Effector memory CD4-positive, alpha-beta T cell (primary cell): ENCODE data around the gene KTN1.

Experiments
- DNase-seq, 3 donors: peaks; one replicate each; pipeline ENCODE4 v3.0.0-alpha.2; 2020
- H3K27ac ChIP-seq: 2 replicates; pipeline ENCODE4 v1.7.0; 2013; ENCODE audit warnings: mild to moderate bottlenecking, low read length, moderate library complexity; ENCODE audit not compliant: insufficient read depth, poor library complexity, severe bottlenecking
- H3K27me3 ChIP-seq: replicated peaks from 2 replicates; pipeline ENCODE4 v1.7.0; 2013; ENCODE audit warnings: mild to moderate bottlenecking, low read length; ENCODE audit not compliant: insufficient read depth, control insufficient read depth, poor library complexity, severe bottlenecking
- H3K36me3 ChIP-seq: 2 replicates; pipeline ENCODE4 v1.7.0; 2013; ENCODE audit warnings: mild to moderate bottlenecking, low read length, moderate library complexity; ENCODE audit not compliant: control insufficient read depth, insufficient read depth
- H3K4me1 ChIP-seq: 2 replicates; pipeline ENCODE4 v1.7.0; 2013; ENCODE audit warnings: low read length, mild to moderate bottlenecking; ENCODE audit not compliant: control insufficient read depth, insufficient read depth, poor library complexity, severe bottlenecking
- H3K4me3 ChIP-seq: 2 replicates; pipeline ENCODE4 v1.7.0; 2013; ENCODE audit warnings: low read length, low read depth, mild to moderate bottlenecking; ENCODE audit not compliant: insufficient read depth, poor library complexity, severe bottlenecking
- H3K9me3 ChIP-seq: 2 replicates; pipeline ENCODE4 v1.7.0; 2013; ENCODE audit warnings: mild to moderate bottlenecking, low read length, moderate library complexity; ENCODE audit not compliant: control insufficient read depth
- total RNA-seq, 3 donors: gene quantifications; one replicate each; lab custom pipeline; 2026; lab: John Stamatoyannopoulos, UW

Gene KTN1, protein sequence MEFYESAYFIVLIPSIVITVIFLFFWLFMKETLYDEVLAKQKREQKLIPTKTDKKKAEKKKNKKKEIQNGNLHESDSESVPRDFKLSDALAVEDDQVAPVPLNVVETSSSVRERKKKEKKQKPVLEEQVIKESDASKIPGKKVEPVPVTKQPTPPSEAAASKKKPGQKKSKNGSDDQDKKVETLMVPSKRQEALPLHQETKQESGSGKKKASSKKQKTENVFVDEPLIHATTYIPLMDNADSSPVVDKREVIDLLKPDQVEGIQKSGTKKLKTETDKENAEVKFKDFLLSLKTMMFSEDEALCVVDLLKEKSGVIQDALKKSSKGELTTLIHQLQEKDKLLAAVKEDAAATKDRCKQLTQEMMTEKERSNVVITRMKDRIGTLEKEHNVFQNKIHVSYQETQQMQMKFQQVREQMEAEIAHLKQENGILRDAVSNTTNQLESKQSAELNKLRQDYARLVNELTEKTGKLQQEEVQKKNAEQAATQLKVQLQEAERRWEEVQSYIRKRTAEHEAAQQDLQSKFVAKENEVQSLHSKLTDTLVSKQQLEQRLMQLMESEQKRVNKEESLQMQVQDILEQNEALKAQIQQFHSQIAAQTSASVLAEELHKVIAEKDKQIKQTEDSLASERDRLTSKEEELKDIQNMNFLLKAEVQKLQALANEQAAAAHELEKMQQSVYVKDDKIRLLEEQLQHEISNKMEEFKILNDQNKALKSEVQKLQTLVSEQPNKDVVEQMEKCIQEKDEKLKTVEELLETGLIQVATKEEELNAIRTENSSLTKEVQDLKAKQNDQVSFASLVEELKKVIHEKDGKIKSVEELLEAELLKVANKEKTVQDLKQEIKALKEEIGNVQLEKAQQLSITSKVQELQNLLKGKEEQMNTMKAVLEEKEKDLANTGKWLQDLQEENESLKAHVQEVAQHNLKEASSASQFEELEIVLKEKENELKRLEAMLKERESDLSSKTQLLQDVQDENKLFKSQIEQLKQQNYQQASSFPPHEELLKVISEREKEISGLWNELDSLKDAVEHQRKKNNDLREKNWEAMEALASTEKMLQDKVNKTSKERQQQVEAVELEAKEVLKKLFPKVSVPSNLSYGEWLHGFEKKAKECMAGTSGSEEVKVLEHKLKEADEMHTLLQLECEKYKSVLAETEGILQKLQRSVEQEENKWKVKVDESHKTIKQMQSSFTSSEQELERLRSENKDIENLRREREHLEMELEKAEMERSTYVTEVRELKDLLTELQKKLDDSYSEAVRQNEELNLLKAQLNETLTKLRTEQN (N-terminal part only)
- total RNA-seq: 212 to 240 (median 232) reads per million in 3 donors

DNA sequence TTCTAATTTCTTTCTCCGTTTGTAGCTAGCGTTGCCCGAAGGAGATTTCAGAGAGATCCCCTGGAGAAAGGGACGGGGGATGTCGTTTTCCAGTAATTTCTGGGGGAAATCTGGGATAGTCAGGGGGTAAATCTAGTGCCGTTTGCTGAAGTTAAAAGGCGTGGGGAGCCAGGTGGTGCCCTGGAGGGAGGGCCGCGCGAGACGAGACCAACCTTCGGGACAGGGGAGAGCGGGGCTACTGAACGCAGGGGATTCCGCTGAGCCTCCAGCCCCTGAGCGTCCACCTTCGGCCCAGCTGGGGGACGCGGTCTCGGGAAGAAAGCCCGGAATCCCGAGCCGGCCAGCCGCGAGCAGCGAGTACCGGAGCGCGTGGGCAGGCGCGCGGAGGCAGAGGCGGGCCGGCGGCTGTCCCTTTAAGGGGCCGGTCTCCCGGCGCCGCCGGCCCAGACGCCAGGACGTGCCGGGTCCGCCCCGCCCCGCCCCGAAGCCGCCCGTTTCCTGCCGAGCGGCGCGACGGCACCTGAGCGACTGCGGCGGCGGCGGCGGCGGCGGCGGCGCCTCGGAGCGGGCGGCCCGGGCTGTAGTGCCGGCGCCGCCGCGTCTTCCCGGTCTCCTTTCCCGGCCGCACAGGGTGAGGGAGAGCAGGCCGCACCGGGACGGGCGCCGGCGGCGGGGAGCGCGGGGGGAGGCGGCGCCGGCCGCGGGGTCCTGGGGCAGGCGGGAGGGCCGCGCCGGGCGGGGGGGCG is at the start of gene KTN1:
Gene KTN1 (plus strand): TSS at position 484 of the 746 bp plus-strand sequence. CDS start 31,842 bp downstream, outside the sequence.
- peak; percentile 70 to 76 (median 71) for DNase-seq
- H3K9me3 ChIP-seq: no peaks in the 10 kb centered on the region
- peak within 1 kb of the TSS; percentile 96 for H3K4me3 ChIP-seq
- peak within 1 kb of the TSS; percentile 83 for H3K27ac ChIP-seq
- H3K36me3 ChIP-seq: no peaks in the 10 kb centered on the region
- no peaks in the 10 kb centered on the region for H3K27me3 ChIP-seq
- H3K4me1 ChIP-seq: peaks cover 22% of the 10 kb centered on the region

DNA sequence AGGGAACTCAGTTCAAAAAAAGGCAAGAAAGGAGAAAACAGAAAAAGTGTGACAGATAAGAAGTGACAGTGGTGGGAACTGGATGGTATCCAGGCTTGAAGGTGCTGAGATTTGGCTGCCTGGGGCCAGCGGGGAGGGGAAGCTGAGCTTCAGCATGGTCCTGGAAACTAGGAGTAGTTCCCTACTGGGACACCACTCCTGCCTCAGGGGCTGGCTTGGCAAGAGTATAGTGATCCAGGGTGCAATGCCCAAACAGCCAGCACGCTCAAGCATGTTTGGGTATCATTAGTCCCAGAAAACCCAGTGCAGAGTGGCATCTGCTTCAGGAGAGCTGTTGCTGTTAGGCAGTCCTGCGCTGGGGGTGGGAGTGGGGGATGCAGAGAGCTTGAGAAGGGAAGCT is 49.5 kb upstream of the KTN1 start:
- Histone ChIP-seq H3K9me3 (no peaks in the 10 kb centered on the region), H3K4me3 (no peak overlapping the region), H3K27me3 (no peaks in the 10 kb centered on the region), H3K27ac (no peak overlapping the region), H3K36me3 (no peaks in the 10 kb centered on the region), H3K4me1 (no peaks in the 10 kb centered on the region)
- no peak for DNase-seq

DNA sequence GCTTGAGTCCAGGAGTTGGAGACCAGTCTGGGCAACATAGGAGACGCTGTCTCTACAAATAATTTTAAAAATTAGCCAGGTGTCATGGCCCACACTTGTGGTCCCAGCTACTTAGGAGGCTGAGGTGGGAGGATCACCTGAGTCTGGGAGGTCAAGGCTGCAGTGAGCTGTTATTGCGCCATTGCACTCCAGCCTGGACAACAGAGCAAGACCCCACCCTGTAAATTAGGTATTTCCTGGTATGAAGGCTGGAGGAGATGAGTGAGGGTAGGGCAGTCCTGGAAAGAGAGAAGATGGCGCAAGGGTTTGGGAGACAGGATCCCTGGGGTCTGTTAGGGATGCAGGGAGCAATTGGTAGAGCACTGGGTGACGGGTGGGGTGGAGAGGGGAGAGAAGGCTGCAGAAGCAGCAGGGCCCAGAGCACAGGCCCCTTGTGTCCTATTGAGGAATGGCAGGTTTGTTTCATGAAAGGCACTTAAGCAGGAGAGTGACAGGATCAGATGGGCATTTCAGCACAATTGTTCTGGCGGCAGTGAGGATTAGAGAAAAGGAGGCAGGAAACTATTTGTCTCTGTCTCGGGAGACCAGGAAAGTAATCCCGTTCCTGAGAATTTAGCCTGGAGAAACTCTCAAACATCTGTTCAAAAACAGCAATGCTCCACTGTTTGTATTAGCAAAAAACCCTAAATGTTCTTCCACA is 47.2 kb upstream of the KTN1 start:
- Histone ChIP-seq H3K36me3 (no peaks in the 10 kb centered on the region), H3K27me3 (no peaks in the 10 kb centered on the region), H3K4me3 (no peak overlapping the region), H3K9me3 (no peaks in the 10 kb centered on the region), H3K4me1 (no peaks in the 10 kb centered on the region), H3K27ac (no peak overlapping the region)
- no peak for DNase-seq

DNA sequence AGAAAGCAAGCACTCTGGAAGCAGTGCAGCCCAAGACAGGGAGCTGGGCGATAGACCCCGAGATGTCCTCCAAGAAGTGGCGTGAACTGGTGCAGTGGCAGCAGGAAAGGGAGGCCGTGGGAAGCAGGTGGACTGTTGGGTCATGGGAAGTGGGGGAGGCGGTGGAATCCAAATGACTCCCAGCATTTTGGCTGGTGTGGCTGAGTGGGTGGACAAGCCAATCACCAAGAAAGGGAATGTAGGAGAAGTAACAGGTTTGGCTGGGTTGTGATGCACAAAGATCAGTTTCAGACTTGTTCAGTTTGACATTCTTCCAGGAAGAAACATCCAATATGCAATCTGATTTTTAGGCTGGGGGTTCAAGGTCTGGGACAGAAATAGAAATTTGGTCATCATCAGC is 46.0 kb upstream of the KTN1 start:
- no peaks in the 10 kb centered on the region for H3K27me3 ChIP-seq
- no peaks in the 10 kb centered on the region for H3K9me3 ChIP-seq
- no peaks in the 10 kb centered on the region for H3K4me1 ChIP-seq
- no peak overlapping the region for H3K4me3 ChIP-seq
- H3K27ac ChIP-seq: no peak overlapping the region
- DNase-seq: no peak
- no peaks in the 10 kb centered on the region for H3K36me3 ChIP-seq

DNA sequence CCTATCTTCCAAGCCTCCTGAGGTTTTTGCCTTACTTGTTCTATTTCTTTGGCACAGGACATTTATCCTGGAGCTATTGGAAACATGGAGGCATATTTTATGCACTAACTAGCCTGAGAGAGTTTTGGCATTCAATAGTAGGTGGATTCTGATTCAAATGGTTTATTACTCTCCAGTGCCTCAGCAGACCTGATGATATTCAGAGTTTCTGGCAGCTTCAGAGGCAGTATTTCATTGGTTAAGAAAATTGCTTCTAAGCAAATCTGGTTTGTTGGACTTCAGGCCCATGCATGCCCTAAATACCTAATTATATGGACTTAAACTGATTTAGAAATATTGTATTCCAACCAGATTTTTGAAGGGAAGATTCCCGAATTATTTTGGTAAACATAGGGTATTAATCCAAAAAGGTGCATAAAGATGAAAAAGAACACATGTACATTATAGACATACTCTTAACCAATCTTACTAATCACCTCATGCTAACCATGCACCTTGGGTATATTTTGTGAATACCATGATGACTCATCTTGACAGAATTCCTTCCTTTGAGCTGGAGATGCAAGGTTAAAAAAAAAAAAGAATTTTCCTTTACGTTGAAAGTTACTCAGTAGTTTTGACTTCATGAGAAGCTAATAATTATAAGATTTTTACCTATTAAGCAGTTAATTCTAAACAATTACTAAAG is 44.3 kb upstream of the KTN1 start:
- H3K27me3 ChIP-seq: no peaks in the 10 kb centered on the region
- no peaks in the 10 kb centered on the region for H3K9me3 ChIP-seq
- H3K4me3 ChIP-seq: no peak overlapping the region
- DNase-seq: no peak
- H3K36me3 ChIP-seq: no peaks in the 10 kb centered on the region
- no peaks in the 10 kb centered on the region for H3K4me1 ChIP-seq
- no peak overlapping the region for H3K27ac ChIP-seq

DNA sequence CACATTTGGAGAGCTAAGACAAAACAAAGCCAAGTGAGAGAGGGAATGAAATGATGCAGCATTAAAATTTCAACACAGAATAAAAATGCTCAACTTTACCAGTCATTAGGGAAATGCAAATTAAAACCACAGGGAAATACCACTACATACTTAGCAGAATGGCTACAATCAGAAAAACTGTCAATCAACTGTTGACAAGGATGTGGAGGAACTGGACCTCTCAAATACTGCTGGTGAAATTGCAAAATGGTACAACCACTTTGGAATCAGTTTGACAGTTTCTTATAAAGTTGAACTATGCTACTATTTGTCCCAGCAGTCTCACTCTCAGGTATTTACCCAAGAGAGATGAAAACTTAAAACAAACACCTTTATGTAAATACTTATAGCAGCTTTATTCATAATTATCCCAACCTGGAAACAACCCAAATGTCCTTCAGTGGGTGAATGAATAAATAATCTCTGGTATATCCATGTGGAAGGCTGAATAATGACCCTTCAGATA is 43.8 kb upstream of the KTN1 start:
- Histone ChIP-seq H3K27ac (no peak overlapping the region), H3K9me3 (no peaks in the 10 kb centered on the region), H3K36me3 (no peaks in the 10 kb centered on the region), H3K27me3 (no peaks in the 10 kb centered on the region), H3K4me3 (no peak overlapping the region), H3K4me1 (no peaks in the 10 kb centered on the region)
- no peak for DNase-seq

DNA sequence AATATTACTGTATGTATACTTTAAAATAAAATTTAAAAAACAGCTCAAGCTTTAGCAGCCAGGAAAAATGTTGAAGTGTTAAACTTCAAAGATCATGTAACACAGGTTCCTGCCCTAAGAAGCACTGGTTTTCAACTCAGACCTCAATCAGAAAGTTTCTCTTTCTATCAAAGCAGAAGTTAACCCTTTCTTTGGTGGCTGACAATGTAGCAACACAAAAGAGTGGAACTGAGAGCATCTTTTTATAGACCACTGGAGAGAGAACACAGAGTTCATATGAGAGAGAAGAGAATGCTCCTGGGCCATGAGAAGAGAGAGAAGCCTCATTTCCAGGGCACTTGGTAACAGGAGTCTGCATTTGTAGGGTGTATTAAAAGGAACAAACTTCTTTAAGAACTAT is 42.2 kb upstream of the KTN1 start:
- Histone ChIP-seq H3K27me3 (no peaks in the 10 kb centered on the region), H3K4me1 (no peaks in the 10 kb centered on the region), H3K36me3 (no peaks in the 10 kb centered on the region), H3K27ac (no peak overlapping the region), H3K4me3 (no peak overlapping the region), H3K9me3 (no peaks in the 10 kb centered on the region)
- no peak for DNase-seq

DNA sequence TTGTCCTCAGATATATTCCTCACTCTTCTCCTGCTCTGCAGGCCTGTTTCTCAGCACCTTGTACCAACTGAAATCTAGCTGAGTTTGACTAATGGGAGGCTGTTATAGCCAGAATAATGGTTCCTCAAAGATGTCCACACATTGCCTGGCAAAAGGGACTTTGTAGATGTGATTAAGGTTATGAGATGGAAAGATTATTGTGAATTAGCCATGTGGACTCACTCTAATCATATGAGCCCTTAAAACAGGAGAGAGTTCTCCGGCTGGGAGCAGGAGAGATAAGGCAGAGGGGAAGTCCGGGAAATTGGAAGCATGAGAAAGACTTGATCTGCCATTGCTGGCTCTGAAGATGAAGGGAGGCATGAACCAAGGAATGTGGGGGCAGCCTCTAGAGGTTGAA is 40.0 kb upstream of the KTN1 start:
- no peak for DNase-seq
- H3K9me3 ChIP-seq: no peaks in the 10 kb centered on the region
- H3K27ac ChIP-seq: no peak overlapping the region
- H3K27me3 ChIP-seq: no peaks in the 10 kb centered on the region
- no peak overlapping the region for H3K4me3 ChIP-seq
- H3K36me3 ChIP-seq: no peaks in the 10 kb centered on the region
- H3K4me1 ChIP-seq: no peaks in the 10 kb centered on the region
